Activated CD8-positive, alpha-beta memory T cell treated with anti-CD3 and anti-CD28 coated beads, Interleukin-2, amount 50 U/mL, for 1 hour (primary cell): ENCODE measurements around the gene CTXN1.
"Not testable (repeated sequence)": the region's sequence is repeated elsewhere in the genome, so short reads cannot be mapped to it uniquely, and the experiment has no call there.

Source experiments
- DNase-seq: peaks from one replicate; pipeline ENCODE4 v3.0.0-alpha.2; 2020; ENCODE audit errors: extremely low read depth

CTXN1 gene

GRCh38 chr19:7947939-7948338, 22.0 kb upstream of the CTXN1 start:
- no peak for DNase-seq

- DNase-seq: peak; percentile 47
These were observed 18.3 kb upstream of the CTXN1 start for GRCh38 chr19:7944177-7944761.

DNA sequence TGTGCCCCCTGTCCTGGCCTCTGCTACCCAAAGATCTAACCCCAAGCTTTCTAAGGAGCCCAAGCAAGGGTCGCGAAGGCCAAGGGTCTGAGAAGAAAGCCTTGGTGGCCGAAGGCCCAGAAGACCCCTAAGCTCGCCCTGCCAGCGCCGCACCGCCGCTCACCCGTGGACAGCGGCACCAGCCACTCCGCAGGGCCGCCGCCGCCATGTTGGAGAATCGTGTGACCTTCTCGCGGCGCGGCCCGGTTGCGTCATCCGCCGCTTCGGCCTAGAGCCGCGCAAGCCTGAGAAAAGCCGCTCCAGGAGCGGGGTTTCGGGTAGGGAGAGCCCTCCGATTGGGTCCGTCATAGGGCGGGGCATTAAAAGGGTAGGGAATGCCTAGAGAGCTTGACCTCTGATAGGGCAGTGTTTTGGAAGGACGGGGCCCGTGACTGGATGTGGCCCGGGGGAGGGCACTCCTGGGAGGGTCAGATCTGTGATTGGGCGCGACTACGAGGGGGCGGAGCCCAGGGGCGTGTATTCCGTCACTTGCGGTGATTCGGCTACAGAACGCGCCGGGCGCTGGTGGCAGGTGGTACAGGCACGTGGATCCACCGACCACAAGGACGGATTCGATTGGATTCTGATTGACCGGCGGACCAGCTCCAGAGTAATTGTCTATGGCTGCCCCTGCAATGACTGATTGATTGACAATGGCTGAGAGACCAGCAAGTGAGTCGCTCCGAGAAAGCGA, 17.7 kb upstream of the CTXN1 start, which contains the start of gene TIMM44:
TIMM44 (minus strand) TSS at position 223 of the 733 bp plus-strand sequence; CDS start at position 208, 15 bp downstream.
- DNase-seq: peak; percentile 96

- no peak for DNase-seq
These were observed 17.1 kb upstream of the CTXN1 start for GRCh38 chr19:7942981-7943443.

DNA sequence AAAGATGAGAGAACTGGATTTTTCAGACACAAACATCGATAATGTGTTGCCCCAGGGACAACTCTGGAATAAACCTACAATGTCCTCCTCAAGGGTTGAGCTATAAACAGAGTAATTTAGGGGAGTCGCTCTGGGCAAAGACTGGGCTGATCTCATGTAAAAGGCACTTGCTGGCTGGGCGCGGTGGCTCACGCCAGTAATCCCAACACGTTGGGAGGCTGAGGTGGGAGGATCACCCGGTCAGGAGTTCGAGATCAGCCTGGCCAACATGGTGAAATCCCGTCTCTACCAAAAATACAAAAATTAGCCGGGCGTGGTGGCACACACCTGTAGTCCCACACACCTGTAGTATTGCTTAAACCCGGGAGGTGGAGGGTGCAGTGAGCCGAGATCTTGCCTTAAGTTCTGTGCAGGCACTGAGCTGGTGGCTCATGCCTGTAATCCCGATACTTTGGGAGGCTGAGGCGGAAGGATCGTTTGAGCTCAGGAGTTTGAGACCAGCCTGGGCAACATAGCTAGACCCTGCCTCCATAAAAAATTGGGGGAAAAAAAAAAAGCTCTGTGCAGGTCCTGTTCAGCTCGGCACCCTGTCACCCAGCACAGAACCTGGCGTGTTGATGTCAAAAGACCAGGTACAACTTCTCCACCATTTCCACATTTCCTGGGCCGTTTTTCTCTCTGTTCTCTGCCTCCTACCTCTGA, 16.1 kb upstream of the CTXN1 start:
- no peak for DNase-seq

- no peak for DNase-seq
These were observed 14.9 kb upstream of the CTXN1 start for GRCh38 chr19:7940841-7941240.

DNA sequence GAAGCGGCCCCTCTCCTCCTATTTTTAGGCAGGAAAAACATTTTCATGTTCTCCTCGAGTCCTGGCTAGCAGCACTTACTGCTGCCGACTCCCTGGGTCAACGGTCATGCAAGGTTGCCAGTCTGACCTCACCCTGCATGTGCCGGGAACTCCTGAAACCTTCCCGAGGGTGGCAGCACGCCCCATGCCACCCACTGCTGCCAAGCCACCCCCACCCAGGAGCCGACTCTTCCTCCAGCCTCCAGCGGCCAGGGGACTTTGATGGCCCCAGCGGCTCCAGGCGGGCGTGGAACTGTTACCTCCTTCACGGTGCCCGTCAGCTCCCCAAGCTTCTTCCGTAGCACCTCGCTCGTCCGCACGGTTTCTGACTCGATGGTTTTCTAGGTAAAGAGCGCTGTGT, 8.8 kb upstream of the CTXN1 start:
- DNase-seq: no peak

DNA sequence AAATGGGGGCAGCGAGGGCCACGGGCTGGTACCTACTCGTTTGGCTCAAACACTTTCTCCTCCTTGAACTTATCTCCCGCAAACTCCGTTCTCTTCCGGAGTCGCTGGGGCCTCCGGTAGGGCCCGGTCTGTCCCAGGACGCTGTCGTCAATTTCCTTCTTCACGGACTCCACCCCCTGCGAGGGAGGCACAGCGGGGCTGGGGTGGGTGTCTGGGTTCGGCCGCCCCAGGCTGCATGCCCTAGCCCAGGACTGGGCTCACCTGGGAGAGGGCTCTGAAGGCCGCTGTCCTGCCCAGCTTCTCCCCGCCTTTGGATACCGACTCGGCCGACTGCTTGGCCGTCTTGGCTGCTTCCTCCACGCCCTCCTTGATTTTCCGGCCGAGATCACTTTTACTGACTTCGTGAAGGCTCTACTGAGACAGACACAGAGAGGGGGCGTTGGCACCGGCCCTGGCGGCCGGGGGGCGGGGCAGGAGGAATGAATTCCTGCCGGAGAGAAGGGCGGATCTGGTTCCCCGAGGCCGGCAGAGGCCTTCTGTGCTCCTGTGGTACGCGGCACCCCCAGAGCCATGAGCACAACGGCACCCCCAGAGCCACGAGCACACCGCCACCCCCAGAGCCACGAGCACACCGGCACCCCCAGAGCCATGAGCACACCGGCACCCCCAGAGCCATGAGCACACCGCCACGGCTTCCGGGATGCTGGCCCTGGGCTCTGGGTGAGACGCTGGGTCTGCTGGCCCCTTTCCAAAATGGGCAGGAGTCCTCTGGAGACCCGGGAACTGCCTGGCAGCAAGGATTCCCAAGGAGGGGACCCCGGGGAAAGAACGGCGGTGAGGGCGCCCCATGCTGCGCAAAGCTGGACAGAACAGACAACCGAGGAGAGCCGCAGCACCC, 8.1 kb upstream of the CTXN1 start:
- DNase-seq: no peak

DNA sequence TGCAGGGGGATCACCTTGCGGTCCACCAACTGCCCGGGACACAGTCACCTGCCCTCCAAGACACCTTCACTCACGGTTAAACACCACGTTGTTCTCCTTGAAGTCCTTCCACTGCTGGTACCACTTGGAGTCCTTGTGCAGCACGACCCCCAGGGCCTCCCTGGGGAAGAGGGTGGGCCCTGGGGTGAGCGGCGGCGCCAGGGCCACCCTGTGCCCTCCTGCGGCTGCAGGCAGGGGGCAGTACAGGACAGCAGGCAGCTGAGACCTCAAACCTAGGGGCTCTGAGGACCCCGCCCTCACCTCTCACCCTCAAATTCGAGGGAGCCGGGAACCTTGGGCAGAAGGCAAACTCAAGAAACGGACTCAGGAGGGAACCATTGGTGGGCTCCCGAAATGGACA, 7.5 kb upstream of the CTXN1 start:
- DNase-seq: no peak

GRCh38 chr19:7932930-7933300, 7.0 kb upstream of the CTXN1 start:
- DNase-seq: no peak

- no peak for DNase-seq
These were observed 6.5 kb upstream of the CTXN1 start for GRCh38 chr19:7932276-7932929.

DNA sequence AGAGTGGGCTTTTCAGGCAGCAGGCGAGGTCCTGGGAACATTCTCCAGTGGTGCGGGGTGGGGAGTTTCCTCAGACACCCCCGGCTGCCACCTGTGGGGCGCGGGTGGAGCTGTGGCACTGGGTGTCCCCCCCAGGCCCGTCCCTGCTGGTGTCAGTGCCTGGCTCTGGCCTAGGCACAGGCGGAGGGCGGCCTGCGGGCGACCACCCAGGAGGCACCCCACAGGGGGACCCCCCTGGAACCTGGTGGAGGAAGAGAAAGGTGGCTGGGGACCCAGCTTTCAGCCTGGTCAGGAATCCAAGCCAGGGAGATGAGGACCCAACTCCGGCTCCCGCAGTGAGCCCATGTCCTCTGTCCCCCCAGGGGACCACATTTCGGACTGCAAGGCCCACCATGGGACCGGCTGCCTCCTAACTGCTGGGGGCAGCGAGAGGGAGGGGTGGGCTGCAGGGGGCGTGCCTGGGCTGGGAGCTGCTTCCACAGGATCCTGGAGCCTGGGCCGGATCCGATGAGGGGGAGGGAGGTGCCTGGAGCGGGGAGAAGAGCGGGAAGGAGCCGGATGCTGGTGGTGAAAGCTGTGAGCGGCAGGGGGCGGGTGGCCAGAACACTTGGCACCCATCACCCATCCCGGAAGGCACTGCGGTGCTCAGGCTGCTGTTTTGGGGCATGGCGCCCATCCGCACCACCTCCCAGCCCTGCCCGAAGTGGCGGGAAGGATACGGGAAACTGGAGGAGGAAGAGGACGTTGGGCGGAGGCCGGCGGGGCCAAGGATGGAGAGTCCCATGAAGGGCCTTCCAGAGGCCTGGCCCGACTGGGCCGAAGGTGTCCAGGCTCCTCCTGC, 5.5 kb upstream of the CTXN1 start:
- no peak for DNase-seq

- no peak for DNase-seq
These were observed 4.8 kb upstream of the CTXN1 start for GRCh38 chr19:7930765-7931164.

DNA sequence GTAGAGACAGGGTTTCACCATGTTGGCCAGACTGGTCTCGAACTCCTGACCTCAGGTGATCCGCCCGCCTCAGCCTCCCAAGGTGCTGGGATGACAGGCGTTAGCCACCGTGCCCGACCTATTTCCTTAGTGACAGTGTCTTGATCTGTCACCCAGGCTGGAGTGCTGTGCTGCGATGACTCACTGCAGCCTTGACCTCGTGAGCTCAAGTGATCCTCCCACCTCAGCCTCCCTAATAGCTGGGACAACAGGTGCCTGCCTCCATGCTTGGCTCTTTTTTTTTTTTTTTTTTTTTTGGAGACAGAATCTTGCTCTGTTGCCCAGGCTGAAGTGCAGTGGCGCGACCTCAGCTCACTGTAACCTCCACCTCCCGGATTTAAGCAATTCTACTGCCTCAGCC, 4.1 kb upstream of the CTXN1 start:
- not testable (repeated sequence) for DNase-seq

DNA sequence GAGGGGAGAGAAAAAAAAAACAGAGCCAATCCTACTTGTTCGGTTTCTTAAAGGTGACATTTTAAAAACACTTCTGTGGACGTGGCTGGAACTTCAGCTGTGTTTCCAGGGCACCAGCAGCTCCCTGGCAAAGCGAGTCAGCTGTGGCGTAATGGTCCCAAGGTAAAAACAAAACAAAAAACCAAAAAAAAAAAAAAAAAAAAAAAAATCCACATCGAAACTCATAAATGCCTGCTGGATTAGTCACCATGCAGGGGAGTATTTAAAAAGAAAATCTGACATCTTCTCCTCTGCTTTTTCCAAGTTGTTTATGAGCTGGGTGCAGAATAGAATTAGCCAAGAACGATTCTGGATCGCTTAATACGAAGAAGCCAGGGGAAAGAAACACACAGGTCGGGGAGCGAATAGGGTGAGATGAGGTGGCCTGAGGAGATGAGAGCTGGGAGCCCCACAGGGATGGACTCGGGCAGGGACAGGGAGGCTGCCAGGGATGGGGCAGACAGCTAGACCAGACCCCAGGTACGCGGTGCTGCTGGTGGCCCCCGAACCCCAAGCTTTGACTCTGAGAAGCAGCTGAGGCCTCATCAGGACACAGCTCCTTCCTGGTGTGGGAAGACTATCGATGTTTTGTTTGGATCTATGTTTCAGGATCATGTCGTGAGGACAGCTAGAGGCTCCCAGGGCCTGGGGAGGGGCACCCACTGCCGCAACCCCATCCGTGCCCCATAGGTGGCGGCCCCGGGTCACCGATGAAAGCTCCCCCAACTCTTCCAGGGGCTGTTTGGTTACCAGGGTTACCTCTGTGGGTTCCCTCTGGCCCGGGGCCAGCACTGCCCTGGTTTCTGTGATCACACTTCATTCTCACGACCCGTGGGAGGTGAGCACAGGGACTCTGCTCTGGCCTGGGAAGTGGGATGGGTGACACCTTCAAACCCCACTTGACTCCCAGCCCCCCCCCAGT, 3.1 kb upstream of the CTXN1 start:
- DNase-seq: peak; percentile 57

DNA sequence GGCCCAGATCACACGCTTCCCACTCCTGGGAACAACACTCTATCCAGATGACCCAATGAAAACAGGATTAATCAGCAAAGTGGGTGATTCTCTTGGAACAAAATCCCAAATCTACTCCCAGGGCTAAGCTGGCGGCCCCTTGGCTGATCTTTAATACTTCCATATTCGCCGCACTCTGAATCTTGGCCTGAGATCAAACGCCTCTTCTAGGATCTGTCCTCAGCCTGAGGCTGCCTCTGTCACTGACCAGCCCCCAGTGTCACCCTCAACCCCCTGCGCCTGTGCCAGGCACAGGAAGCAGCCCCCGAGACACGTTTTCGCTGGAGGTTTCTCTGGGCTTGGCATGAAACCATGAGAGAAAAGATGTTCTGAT, 2.4 kb upstream of the CTXN1 start:
- no peak for DNase-seq

GRCh38 chr19:7927605-7928333, 1.8 kb upstream of the CTXN1 start:
- DNase-seq: no peak

GRCh38 chr19:7926727-7927604, 1.0 kb upstream of the CTXN1 start:
- DNase-seq: no peak
